Memory B cell (primary cell): ENCODE measurements around the gene GOLIM4.
A peak's percentile ranks its signal among the peaks of the same experiment; 100 is the strongest.
"Not testable (repeated sequence)": the region's sequence is repeated elsewhere in the genome, so short reads cannot be mapped to it uniquely, and the experiment has no call there.

Experiments
- ATAC-seq: fragments of 150-1000 bp; cut with Tn5 transposase; 2 replicates; pipeline ENCODE4 v1.10.0; 2021; ENCODE audit warnings: low read depth, mild to moderate bottlenecking, moderate library complexity
- DNase-seq, 2 donors: peaks; one replicate each; pipeline ENCODE4 v3.0.0; 2022; ENCODE audit warnings: low spot score in 2 of 2
- H3K27ac Mint-ChIP-seq: one replicate; pipeline ENCODE4 v1.8.0; 2022; ENCODE audit warnings: mild to moderate bottlenecking, moderate library complexity, mixed read lengths
- H3K27me3 Mint-ChIP-seq: one replicate; pipeline ENCODE4 v1.8.0; 2022; ENCODE audit warnings: mixed read lengths
- H3K36me3 Mint-ChIP-seq: one replicate; pipeline ENCODE4 v1.8.0; 2022; ENCODE audit warnings: mild to moderate bottlenecking, mixed read lengths
- H3K4me1 Mint-ChIP-seq: one replicate; pipeline ENCODE4 v1.8.0; 2022; ENCODE audit warnings: mixed read lengths
- H3K4me3 Mint-ChIP-seq: one replicate; pipeline ENCODE4 v1.8.0; 2022; ENCODE audit warnings: mild to moderate bottlenecking, moderate library complexity, mixed read lengths
- H3K9me3 Mint-ChIP-seq: one replicate; pipeline ENCODE4 v1.8.0; 2022; ENCODE audit warnings: mixed read lengths

GOLIM4 gene

GRCh38 chr3:168030577-168030976 lies 65.1 kb downstream of the GOLIM4 start:
- H3K36me3 Mint-ChIP-seq = peaks cover 38% of the 10 kb centered on the region
- DNase-seq (no peak), ATAC-seq (no peak)
- no peak overlapping the region for H3K27ac Mint-ChIP-seq
- peaks cover 3% of the 10 kb centered on the region for H3K9me3 Mint-ChIP-seq
- H3K4me3 Mint-ChIP-seq = no peak overlapping the region
- no peaks in the 10 kb centered on the region for H3K4me1 Mint-ChIP-seq
- H3K27me3 Mint-ChIP-seq = no peaks in the 10 kb centered on the region

GRCh38 chr3:168029705-168030104 lies 66.0 kb downstream of the GOLIM4 start:
- Mint-ChIP-seq H3K27ac (no peak overlapping the region), H3K27me3 (no peaks in the 10 kb centered on the region), H3K9me3 (no peaks in the 10 kb centered on the region), H3K36me3 (peaks cover 36% of the 10 kb centered on the region), H3K4me3 (no peak overlapping the region), H3K4me1 (no peaks in the 10 kb centered on the region)
- no peak for DNase-seq
- no peak for ATAC-seq

GRCh38 chr3:168028086-168028485 lies 67.6 kb downstream of the GOLIM4 start:
- H3K27ac Mint-ChIP-seq = no peak overlapping the region
- H3K9me3 Mint-ChIP-seq = no peaks in the 10 kb centered on the region
- H3K4me1 Mint-ChIP-seq = no peaks in the 10 kb centered on the region
- no peaks in the 10 kb centered on the region for H3K27me3 Mint-ChIP-seq
- no peak for DNase-seq
- no peak for ATAC-seq
- no peak overlapping the region for H3K4me3 Mint-ChIP-seq
- peaks cover 40% of the 10 kb centered on the region for H3K36me3 Mint-ChIP-seq

GRCh38 chr3:168026764-168027163 lies 69.0 kb downstream of the GOLIM4 start:
- no peaks in the 10 kb centered on the region for H3K27me3 Mint-ChIP-seq
- peaks cover 43% of the 10 kb centered on the region for H3K36me3 Mint-ChIP-seq
- H3K9me3 Mint-ChIP-seq = no peaks in the 10 kb centered on the region
- ATAC-seq (no peak), DNase-seq (no peak)
- no peaks in the 10 kb centered on the region for H3K4me1 Mint-ChIP-seq
- H3K27ac Mint-ChIP-seq = no peak overlapping the region
- H3K4me3 Mint-ChIP-seq = no peak overlapping the region

GRCh38 chr3:168025076-168025475 lies 70.6 kb downstream of the GOLIM4 start:
- no peaks in the 10 kb centered on the region for H3K9me3 Mint-ChIP-seq
- H3K27ac Mint-ChIP-seq = peak overlapping the region; percentile 7
- ATAC-seq (no peak), DNase-seq (no peak)
- H3K4me1 Mint-ChIP-seq = no peaks in the 10 kb centered on the region
- H3K27me3 Mint-ChIP-seq = no peaks in the 10 kb centered on the region
- H3K36me3 Mint-ChIP-seq = peaks cover 37% of the 10 kb centered on the region
- no peak overlapping the region for H3K4me3 Mint-ChIP-seq

GRCh38 chr3:168024537-168024941 lies 71.2 kb downstream of the GOLIM4 start:
- no peak for ATAC-seq
- H3K4me1 Mint-ChIP-seq = no peaks in the 10 kb centered on the region
- DNase-seq = no peak
- H3K27me3 Mint-ChIP-seq = no peaks in the 10 kb centered on the region
- H3K36me3 Mint-ChIP-seq = peaks cover 33% of the 10 kb centered on the region
- peak overlapping the region; percentile 7 for H3K27ac Mint-ChIP-seq
- no peak overlapping the region for H3K4me3 Mint-ChIP-seq
- H3K9me3 Mint-ChIP-seq = no peaks in the 10 kb centered on the region

GRCh38 chr3:168021737-168022450 lies 73.8 kb downstream of the GOLIM4 start:
- no peak overlapping the region for H3K4me3 Mint-ChIP-seq
- DNase-seq (no peak), ATAC-seq (no peak)
- H3K9me3 Mint-ChIP-seq = no peaks in the 10 kb centered on the region
- H3K36me3 Mint-ChIP-seq = peaks cover 31% of the 10 kb centered on the region
- H3K27ac Mint-ChIP-seq = no peak overlapping the region
- no peaks in the 10 kb centered on the region for H3K4me1 Mint-ChIP-seq
- no peaks in the 10 kb centered on the region for H3K27me3 Mint-ChIP-seq

- peaks cover 14% of the 10 kb centered on the region for H3K36me3 Mint-ChIP-seq
- H3K4me1 Mint-ChIP-seq, DNase-seq, ATAC-seq, H3K27me3 Mint-ChIP-seq, H3K27ac Mint-ChIP-seq, H3K4me3 Mint-ChIP-seq, H3K9me3 Mint-ChIP-seq: not testable (repeated sequence)
These were observed 84.4 kb downstream of the GOLIM4 start for GRCh38 chr3:168011280-168011679.

- no peaks in the 10 kb centered on the region for H3K4me1 Mint-ChIP-seq
- DNase-seq (no peak), ATAC-seq (no peak)
- H3K36me3 Mint-ChIP-seq = peaks cover 10% of the 10 kb centered on the region
- H3K27me3 Mint-ChIP-seq = no peaks in the 10 kb centered on the region
- no peaks in the 10 kb centered on the region for H3K9me3 Mint-ChIP-seq
- H3K27ac Mint-ChIP-seq = no peak overlapping the region
- no peak overlapping the region for H3K4me3 Mint-ChIP-seq
These were observed 89.1 kb downstream of the GOLIM4 start for GRCh38 chr3:168006584-168006983.

GRCh38 chr3:168003911-168004310 lies 91.8 kb downstream of the GOLIM4 start:
- Mint-ChIP-seq H3K27me3 (no peaks in the 10 kb centered on the region), H3K9me3 (no peaks in the 10 kb centered on the region)
- ATAC-seq = no peak

GRCh38 chr3:168002786-168003368 lies 92.8 kb downstream of the GOLIM4 start:
- no peak overlapping the region for H3K27ac Mint-ChIP-seq
- DNase-seq (no peak), ATAC-seq (no peak)
- H3K27me3 Mint-ChIP-seq = no peaks in the 10 kb centered on the region
- no peak overlapping the region for H3K4me3 Mint-ChIP-seq
- H3K36me3 Mint-ChIP-seq = no peaks in the 10 kb centered on the region
- H3K4me1 Mint-ChIP-seq = no peaks in the 10 kb centered on the region
- no peaks in the 10 kb centered on the region for H3K9me3 Mint-ChIP-seq

More at GRCh38 chr3:168003911-168004310, 91.8 kb downstream of the GOLIM4 start:
- Mint-ChIP-seq H3K4me1 (no peaks in the 10 kb centered on the region), H3K4me3 (no peak overlapping the region), H3K36me3 (peaks cover 2% of the 10 kb centered on the region), H3K27ac (no peak overlapping the region)
- no peak for DNase-seq

- Mint-ChIP-seq H3K27me3 (no peaks in the 10 kb centered on the region), H3K9me3 (no peaks in the 10 kb centered on the region), H3K36me3 (no peaks in the 10 kb centered on the region), H3K4me3 (no peak overlapping the region), H3K27ac (no peak overlapping the region), H3K4me1 (no peaks in the 10 kb centered on the region)
- no peak for DNase-seq
- no peak for ATAC-seq
These were observed 94.5 kb downstream of the GOLIM4 start for GRCh38 chr3:168001244-168001643.

- no peaks in the 10 kb centered on the region for H3K4me1 Mint-ChIP-seq
These were observed 97.5 kb downstream of the GOLIM4 start for GRCh38 chr3:167998253-167998652.

GRCh38 chr3:167996514-167996913 lies 99.2 kb downstream of the GOLIM4 start:
- no peaks in the 10 kb centered on the region for H3K9me3 Mint-ChIP-seq
- H3K4me1 Mint-ChIP-seq = no peaks in the 10 kb centered on the region
- no peak for DNase-seq
- H3K36me3 Mint-ChIP-seq = no peaks in the 10 kb centered on the region
- H3K27me3 Mint-ChIP-seq = peaks cover 2% of the 10 kb centered on the region
- no peak for ATAC-seq
- H3K4me3 Mint-ChIP-seq = no peak overlapping the region
- no peak overlapping the region for H3K27ac Mint-ChIP-seq

More at GRCh38 chr3:167998253-167998652, 97.5 kb downstream of the GOLIM4 start:
- Mint-ChIP-seq H3K36me3 (no peaks in the 10 kb centered on the region), H3K4me3 (no peak overlapping the region), H3K27ac (no peak overlapping the region), H3K9me3 (no peaks in the 10 kb centered on the region), H3K27me3 (peaks cover 2% of the 10 kb centered on the region)
- no peak for ATAC-seq
- no peak for DNase-seq

GRCh38 chr3:167992381-167992780 lies 103.3 kb downstream of the GOLIM4 start:
- no peaks in the 10 kb centered on the region for H3K4me1 Mint-ChIP-seq
- ATAC-seq (no peak), DNase-seq (no peak)
- no peaks in the 10 kb centered on the region for H3K36me3 Mint-ChIP-seq
- peaks cover 2% of the 10 kb centered on the region for H3K27me3 Mint-ChIP-seq
- H3K27ac Mint-ChIP-seq = no peak overlapping the region
- no peaks in the 10 kb centered on the region for H3K9me3 Mint-ChIP-seq
- H3K4me3 Mint-ChIP-seq = no peak overlapping the region
